Stomach smooth muscle (tissue), 2 donors: ENCODE data around the gene RAD51B.

ENCODE experiments used
- H3K27ac ChIP-seq: one replicate; pipeline ENCODE4 v1.7.0; 2013; ENCODE audit warnings: mild to moderate bottlenecking, low read length, inconsistent platforms
- H3K27me3 ChIP-seq, 2 donors: one replicate each; pipeline ENCODE4 v1.7.0; 2013; ENCODE audit warnings: low read length in 2 of 2; ENCODE audit not compliant: insufficient read depth in 2 of 2, control insufficient read depth in 1 of 2
- H3K36me3 ChIP-seq, 2 donors: one replicate each; pipeline ENCODE4 v1.7.0; 2013; ENCODE audit warnings: low read length in 2 of 2; ENCODE audit not compliant: control insufficient read depth in 2 of 2, insufficient read depth in 2 of 2
- H3K4me1 ChIP-seq: one replicate; pipeline ENCODE4 v1.7.0; 2013; ENCODE audit warnings: low read length; ENCODE audit not compliant: control insufficient read depth, insufficient read depth
- H3K4me3 ChIP-seq, 2 donors: one replicate each; pipeline ENCODE4 v1.7.0; 2013; ENCODE audit warnings: low read length in 2 of 2
- H3K9ac ChIP-seq, 2 donors: one replicate each; pipeline ENCODE4 v1.7.0; 2013; ENCODE audit warnings: low read length in 2 of 2, mild to moderate bottlenecking in 1 of 2
- H3K9me3 ChIP-seq, 2 donors: one replicate each; pipeline ENCODE4 v1.7.0; 2013; ENCODE audit warnings: low read length in 2 of 2; ENCODE audit not compliant: control insufficient read depth in 2 of 2
- donor health status: healthy.
- donor health status: Pancreatic carcinoma.

Gene RAD51B

DNA sequence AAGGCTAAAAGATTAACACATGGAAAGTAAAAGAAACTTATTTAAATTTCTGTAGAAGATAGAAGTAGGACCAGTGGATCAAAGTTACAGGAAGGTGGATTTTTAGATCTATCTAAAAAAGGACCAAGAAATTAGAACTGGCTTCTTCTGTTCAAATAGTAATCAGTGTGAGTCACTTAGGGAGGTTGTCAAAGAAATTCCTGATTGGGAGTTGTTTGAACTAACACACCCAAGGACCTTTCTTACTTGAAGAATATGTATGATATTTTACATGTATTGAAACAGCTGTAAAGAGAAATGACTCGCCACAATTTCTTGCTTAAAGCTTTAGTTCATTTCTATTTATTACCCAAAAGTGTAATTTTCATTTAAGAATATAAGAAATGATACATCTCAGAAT, 256.9 kb downstream of the RAD51B start:
- H3K4me3 ChIP-seq = no peak overlapping the region
- no peaks in the 10 kb centered on the region for H3K4me1 ChIP-seq
- H3K27ac ChIP-seq = no peak overlapping the region
- no peaks in the 10 kb centered on the region for H3K9me3 ChIP-seq
- H3K36me3 ChIP-seq = no peaks in the 10 kb centered on the region
- H3K27me3 ChIP-seq = no peaks in the 10 kb centered on the region
- H3K9ac ChIP-seq = no peak overlapping the region

DNA sequence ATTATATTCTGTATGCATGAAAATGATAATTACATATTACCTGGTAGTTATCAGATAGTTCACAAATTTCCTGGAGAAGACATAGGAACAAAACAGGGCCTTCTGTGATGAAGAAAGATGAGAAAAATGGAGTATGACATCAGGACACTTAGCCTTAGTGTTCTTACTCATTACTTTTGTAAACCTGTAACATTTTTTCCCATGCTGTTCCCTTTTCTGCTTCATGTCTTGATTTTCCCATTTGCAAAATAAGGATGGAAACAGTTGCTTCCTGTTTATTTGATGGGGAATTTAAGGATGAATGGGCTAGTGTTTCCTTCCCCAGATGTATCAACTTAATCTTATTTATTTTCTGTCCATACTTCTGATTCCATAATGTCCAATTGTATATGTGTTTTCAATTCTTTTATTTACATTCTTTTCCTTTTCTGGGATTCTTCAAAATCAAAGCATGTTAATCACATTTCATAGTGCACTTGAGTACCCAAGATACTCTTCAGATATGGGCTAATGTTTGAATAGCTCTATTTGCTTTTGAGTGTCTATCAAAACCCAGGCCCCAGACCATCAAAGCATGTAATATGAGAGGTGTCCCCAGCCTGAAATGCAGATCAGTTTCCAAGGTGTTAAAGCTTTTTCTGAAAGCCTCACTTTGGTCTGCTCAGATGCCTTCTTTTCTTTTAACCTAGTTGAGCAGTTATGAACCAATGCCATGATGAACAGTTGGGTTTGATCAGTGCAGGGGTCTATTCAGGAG, 260.5 kb downstream of the RAD51B start:
- Histone ChIP-seq H3K36me3 (no peaks in the 10 kb centered on the region), H3K27ac (no peak overlapping the region), H3K4me1 (no peaks in the 10 kb centered on the region), H3K9me3 (no peaks in the 10 kb centered on the region), H3K27me3 (no peaks in the 10 kb centered on the region), H3K9ac (no peak overlapping the region), H3K4me3 (no peak overlapping the region)

DNA sequence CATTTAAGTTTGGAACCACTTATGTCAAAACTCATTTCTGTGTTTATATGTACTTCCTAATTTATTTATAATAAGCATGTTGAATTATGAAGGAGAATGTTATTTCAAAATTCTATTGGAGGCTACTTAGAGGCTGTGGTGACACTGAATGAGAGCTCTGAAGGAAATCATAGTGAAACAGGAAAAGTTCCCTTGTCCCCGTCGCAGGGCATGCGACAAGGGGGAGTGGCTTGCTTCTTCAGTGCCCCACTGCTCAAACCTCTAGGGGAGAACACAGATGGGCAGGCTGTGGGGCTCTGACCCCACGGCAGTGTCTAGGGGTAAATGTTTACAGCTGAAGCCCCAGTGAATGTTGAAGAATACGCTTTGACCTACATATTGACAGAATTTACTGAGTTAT, 261.9 kb downstream of the RAD51B start:
- Histone ChIP-seq H3K9me3 (no peaks in the 10 kb centered on the region), H3K4me1 (no peaks in the 10 kb centered on the region), H3K36me3 (no peaks in the 10 kb centered on the region), H3K27me3 (no peaks in the 10 kb centered on the region), H3K27ac (no peak overlapping the region), H3K4me3 (no peak overlapping the region), H3K9ac (no peak overlapping the region)

DNA sequence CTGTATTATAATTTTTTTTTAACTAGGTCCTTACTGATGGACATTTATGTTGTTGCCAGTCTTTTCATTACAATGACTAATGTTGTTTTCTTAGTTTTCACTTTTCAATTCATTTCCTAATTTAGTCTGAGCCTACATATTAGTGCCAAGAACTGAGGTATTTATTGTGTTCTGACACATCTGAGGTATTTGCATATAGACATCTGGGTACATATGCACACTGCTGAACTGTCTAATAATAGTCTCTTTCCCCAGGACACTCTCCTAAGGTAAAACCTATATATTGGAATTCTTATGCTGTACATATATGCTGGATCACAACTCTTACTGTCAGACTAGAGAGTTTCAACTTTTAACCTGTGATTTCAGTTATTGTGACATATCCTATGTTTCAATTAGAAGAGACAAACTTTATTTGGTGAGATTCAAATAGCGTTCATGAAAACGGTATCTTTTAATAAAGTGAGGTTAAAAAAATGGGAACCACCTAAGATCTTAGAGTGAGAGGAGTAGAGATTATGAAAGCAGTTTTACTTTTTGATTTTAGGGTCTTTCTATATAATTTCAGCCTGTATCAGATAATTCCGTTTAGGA, 263.2 kb downstream of the RAD51B start:
- Histone ChIP-seq H3K9me3 (no peaks in the 10 kb centered on the region), H3K4me3 (no peak overlapping the region), H3K27ac (no peak overlapping the region), H3K36me3 (no peaks in the 10 kb centered on the region), H3K9ac (no peak overlapping the region), H3K4me1 (no peaks in the 10 kb centered on the region), H3K27me3 (no peaks in the 10 kb centered on the region)

DNA sequence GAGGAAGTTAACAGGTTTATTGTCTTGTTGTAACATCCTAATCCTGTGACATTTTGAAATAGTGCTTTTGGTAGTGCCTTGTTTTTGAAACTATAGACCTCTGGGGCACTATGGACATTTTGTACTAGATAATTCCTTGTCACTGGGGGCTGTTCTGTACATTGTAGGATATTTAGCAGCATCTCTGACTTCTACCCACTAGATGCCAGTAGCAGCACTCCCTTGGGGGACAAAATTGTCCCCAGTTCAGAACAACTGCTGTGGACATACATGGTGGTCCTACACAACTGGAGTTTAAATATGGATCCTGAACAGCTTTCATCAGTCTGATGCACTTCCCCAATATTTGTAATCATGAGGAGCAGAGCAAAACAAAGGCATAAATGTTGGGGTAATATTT, 264.7 kb downstream of the RAD51B start:
- Histone ChIP-seq H3K4me3 (no peak overlapping the region), H3K4me1 (no peaks in the 10 kb centered on the region), H3K9me3 (no peaks in the 10 kb centered on the region), H3K9ac (no peak overlapping the region), H3K27ac (no peak overlapping the region), H3K27me3 (no peaks in the 10 kb centered on the region), H3K36me3 (no peaks in the 10 kb centered on the region)

DNA sequence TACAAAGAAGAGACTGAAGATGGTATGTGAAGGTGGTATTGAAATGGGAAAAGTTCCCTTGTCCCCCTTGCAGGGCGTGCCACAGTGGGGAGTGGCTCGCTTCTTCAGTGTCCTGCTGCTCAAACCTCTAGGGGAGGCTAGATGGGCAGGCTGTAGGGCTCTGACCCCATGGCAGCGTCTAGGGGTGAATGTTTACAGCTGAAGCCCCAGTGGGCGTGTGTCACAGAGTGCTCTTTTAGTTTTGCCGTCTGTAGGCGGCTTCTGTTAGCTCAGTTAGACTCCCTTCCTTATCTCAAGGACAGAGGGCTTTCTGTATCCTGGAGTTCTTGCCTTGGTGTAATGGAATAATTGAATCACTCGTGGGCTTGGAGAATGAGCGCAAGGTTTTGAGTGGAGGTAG, 266.2 kb downstream of the RAD51B start:
- no peaks in the 10 kb centered on the region for H3K4me1 ChIP-seq
- H3K9ac ChIP-seq = no peak overlapping the region
- no peak overlapping the region for H3K27ac ChIP-seq
- no peaks in the 10 kb centered on the region for H3K9me3 ChIP-seq
- no peaks in the 10 kb centered on the region for H3K36me3 ChIP-seq
- H3K4me3 ChIP-seq = no peak overlapping the region
- H3K27me3 ChIP-seq = no peaks in the 10 kb centered on the region

DNA sequence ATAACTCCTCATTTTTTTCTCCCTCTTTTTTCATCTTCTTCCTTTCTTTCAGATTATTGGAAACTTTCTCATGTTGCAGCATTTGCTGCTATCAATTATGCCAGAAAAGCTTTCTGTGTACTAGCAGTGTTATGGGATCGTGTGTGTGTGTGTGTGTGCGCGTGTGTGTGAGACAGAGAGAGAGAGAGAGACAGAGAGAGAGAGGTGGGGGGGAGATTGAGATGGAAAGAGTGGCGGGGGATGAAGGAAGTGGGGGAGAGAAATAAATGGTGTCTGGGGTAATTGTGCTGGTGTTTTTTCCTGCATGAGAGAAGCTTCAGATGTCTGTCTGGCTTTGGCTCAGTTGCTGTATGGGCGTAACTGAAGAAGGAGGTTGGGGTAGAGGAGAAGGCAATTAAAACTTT, 268.9 kb downstream of the RAD51B start:
- H3K36me3 ChIP-seq = no peaks in the 10 kb centered on the region
- peak overlapping the region; percentile 24 to 53 for H3K4me3 ChIP-seq
- peak overlapping the region; percentile 32 for H3K27ac ChIP-seq
- H3K9ac ChIP-seq = peak overlapping the region; percentile 19 to 21
- H3K4me1 ChIP-seq = no peaks in the 10 kb centered on the region
- H3K27me3 ChIP-seq = no peaks in the 10 kb centered on the region
- H3K9me3 ChIP-seq = no peaks in the 10 kb centered on the region

DNA sequence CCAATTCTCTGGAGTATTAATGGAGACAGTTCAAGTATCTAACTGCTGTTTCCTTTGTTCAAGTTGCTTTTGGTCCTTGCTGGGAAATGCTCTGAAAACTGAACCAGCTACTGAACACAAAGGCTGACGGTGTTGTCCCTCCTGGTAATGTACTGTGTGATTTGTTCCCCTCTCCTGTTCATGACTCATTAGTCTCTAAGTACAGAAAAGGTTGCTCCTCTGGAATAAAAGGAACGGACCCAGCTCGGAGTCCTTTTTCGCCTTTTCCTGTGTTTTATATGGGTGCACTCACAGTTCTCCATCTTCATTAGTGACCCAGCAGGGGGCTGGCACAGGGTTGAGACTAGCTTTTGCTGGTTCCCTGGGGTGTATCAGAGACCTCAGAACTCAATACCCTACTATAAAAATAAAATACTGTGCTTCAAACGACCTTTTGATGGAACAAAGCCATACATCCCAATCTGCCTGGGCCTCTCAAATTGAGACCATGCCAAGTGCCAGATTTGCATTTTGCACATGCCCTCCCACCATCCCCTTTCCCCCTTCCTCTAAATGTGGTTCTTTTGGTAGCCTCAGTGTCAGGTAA, 269.7 kb downstream of the RAD51B start:
- Histone ChIP-seq H3K27me3 (no peaks in the 10 kb centered on the region), H3K27ac (peak overlapping the region; percentile 32), H3K4me3 (no peak overlapping the region), H3K36me3 (no peaks in the 10 kb centered on the region), H3K9me3 (peaks cover 0 to 3% of the 10 kb centered on the region in 2 donors), H3K9ac (no peak overlapping the region), H3K4me1 (no peaks in the 10 kb centered on the region)

DNA sequence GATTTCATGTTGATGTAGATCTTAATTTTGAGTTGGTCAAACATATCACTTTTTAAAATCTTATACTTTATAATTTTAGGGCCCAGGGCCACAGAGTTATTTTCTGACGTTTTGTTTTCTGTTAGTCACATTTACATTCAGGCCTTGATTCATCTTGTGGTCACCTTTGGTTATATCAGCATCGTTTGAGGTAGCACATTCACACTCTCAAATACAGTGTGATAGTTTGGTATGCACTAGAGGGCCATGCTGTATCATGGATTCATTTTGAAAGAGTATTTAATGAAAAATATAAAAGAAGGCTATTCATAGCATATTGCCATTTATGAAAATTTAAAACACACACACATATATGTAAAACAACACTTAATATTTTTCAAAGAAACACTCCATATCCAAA, 274.6 kb downstream of the RAD51B start:
- Histone ChIP-seq H3K4me3 (no peak overlapping the region), H3K4me1 (no peaks in the 10 kb centered on the region), H3K27me3 (no peaks in the 10 kb centered on the region), H3K9me3 (peaks cover 0 to 3% of the 10 kb centered on the region in 2 donors), H3K36me3 (no peaks in the 10 kb centered on the region), H3K27ac (no peak overlapping the region), H3K9ac (no peak overlapping the region)

DNA sequence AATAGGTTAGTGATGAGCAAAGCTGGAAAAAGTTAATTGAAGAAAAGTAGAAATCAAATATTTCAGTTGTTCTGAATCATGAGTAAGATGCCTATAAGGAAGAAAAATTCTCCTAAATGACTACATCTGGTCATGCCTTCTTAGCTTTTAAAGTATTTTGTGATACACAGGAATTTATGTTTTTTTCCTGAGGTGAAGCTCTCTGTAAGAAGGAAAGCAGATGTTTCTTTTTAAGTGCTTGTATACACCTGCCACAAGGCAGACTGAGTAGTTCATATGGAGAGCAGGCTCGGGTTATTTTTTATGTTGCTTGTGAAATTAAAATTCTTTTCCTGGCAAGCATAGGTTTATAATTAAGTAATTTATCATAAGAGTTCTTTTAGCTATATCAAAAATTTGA, 275.2 kb downstream of the RAD51B start:
- H3K9ac ChIP-seq = no peak overlapping the region
- no peaks in the 10 kb centered on the region for H3K36me3 ChIP-seq
- peaks cover 1% of the 10 kb centered on the region for H3K4me1 ChIP-seq
- H3K27ac ChIP-seq = no peak overlapping the region
- H3K4me3 ChIP-seq = no peak overlapping the region
- H3K27me3 ChIP-seq = no peaks in the 10 kb centered on the region
- H3K9me3 ChIP-seq = peaks cover 0 to 3% of the 10 kb centered on the region in 2 donors

DNA sequence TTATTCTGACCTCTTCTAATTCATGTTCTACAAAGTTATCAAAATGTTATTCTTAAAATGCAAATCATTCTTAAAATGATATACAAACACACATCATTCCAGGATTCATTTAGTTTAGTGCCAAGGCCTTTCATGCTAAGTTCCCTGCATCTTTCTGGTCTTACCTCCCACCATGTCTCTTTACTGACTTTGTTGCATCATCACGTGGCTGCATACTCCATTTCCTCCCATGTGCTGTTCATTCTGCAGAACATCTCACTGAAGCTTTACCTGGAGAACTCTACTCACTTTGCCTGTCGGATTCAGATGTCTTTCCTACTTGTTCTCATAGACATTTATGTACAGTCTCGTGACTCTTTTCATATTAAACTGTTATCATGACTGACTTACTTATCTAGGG, 278.1 kb downstream of the RAD51B start:
- H3K9me3 ChIP-seq = peaks cover 0 to 3% of the 10 kb centered on the region in 2 donors
- no peak overlapping the region for H3K9ac ChIP-seq
- H3K4me3 ChIP-seq = peak overlapping the region in 1 of 2 donors; percentile 14
- no peak overlapping the region for H3K27ac ChIP-seq
- no peaks in the 10 kb centered on the region for H3K36me3 ChIP-seq
- no peaks in the 10 kb centered on the region for H3K27me3 ChIP-seq
- H3K4me1 ChIP-seq = peaks cover 2% of the 10 kb centered on the region
